ENCODE results near the gene TESPA1. TPM values are rescaled to one million over a fixed set of nuclear protein-coding genes. Genes with fewer than 3 reads are reported as not detected.
A peak's percentile ranks its signal among the peaks of the same experiment; 100 is the strongest.

Gene TESPA1
- total and polyA plus RNA-seq, 9 of the 15 experiments (the other 6 are each of a cell fraction or from before 2014, with no cell fraction given) = 0.72 to 7.1 (median 2.4) TPM

DNA sequence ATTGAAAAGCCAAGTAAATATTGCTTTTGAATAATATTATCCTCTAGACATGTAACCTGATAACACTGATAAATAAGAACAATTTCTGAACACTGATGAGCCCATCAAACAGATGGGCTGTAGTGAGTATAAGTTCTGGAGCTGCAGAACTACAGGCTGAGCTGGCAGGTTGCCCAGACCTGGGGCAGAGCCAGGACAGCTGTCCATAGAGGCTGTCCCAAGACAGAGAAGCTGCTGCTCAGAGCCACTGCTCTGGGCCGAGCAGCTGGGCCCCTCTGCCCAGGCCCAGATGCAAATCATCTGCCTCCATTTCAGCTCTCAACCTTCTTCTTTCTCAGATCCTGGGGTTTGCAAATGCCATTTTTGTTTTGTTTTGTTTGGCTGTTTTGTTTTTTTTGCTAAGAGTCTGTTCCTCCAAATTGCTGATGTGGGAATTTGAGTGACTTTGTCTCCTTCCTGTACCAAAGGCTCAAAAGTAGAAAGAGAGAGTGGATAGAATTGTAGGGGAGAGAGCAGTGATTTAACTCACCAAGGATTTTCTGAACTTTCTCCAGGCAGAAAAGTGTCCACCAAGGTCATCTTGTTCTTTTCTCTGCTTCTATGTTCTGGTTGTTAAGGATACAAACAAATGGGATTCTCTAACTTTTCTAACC, 4.0 kb upstream of the TESPA1 start (continued):
- TF ChIP-seq, protein P1, sequence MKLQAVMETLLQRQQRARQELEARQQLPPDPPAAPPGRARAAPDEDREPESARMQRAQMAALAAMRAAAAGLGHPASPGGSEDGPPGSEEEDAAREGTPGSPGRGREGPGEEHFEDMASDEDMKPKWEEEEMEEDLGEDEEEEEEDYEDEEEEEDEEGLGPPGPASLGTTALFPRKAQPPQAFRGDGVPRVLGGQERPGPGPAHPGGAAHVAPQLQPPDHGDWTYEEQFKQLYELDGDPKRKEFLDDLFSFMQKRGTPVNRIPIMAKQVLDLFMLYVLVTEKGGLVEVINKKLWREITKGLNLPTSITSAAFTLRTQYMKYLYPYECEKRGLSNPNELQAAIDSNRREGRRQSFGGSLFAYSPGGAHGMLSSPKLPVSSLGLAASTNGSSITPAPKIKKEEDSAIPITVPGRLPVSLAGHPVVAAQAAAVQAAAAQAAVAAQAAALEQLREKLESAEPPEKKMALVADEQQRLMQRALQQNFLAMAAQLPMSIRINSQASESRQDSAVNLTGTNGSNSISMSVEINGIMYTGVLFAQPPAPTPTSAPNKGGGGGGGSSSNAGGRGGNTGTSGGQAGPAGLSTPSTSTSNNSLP (IDR thresholded peaks at IDR 0.05; ENCODE audit: borderline replicate concordance, low read depth, low read length) = 0 out of 2 replicates have a peak, but pooled peaks have one; percentile 34
- TF ChIP-seq, protein P2, sequence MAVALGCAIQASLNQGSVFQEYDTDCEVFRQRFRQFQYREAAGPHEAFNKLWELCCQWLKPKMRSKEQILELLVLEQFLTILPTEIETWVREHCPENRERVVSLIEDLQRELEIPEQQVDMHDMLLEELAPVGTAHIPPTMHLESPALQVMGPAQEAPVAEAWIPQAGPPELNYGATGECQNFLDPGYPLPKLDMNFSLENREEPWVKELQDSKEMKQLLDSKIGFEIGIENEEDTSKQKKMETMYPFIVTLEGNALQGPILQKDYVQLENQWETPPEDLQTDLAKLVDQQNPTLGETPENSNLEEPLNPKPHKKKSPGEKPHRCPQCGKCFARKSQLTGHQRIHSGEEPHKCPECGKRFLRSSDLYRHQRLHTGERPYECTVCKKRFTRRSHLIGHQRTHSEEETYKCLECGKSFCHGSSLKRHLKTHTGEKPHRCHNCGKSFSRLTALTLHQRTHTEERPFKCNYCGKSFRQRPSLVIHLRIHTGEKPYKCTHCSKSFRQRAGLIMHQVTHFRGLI (CRISPR knock-in tag; IDR thresholded peaks at IDR 0.05) = no peak
- TF ChIP-seq TCFL5 (CRISPR knock-in tag; conservative IDR thresholded peaks at IDR 0.05) = no peak
- no peak for TF ChIP-seq ZBTB1 (CRISPR knock-in tag; IDR thresholded peaks at IDR 0.05; ENCODE audit: borderline replicate concordance, low read depth)
- no peak for TF ChIP-seq ZNF24 (IDR thresholded peaks at IDR 0.05)
- peak; percentile 43 for TF ChIP-seq CBFA2T3 (IDR thresholded peaks at IDR 0.05)
- peak; percentile 76 for TF ChIP-seq MAFG (tag; conservative IDR thresholded peaks at IDR 0.05)
- TF ChIP-seq ZFX (CRISPR knock-in tag; IDR thresholded peaks at IDR 0.05) = peak; percentile 31; the same call in 1 of the 2 replicates
- peak; percentile 97 for TF ChIP-seq ZNF12 (CRISPR knock-in tag; IDR thresholded peaks at IDR 0.05)
- no peak for TF ChIP-seq CREB1 (IDR thresholded peaks at IDR 0.05)
- TF ChIP-seq CREB1 (CRISPR knock-in tag; IDR thresholded peaks at IDR 0.05) = no peak
- peak; percentile 22 for TF ChIP-seq DACH1 (IDR thresholded peaks at IDR 0.05; ENCODE audit: partially characterized antibody)
- no peak for TF ChIP-seq RUNX1 (IDR thresholded peaks at IDR 0.05; ENCODE audit: low read depth)
- no peak for TF ChIP-seq KHSRP (IDR thresholded peaks at IDR 0.05)
- no peak for TF ChIP-seq JUNB (CRISPR knock-in tag; conservative IDR thresholded peaks at IDR 0.05)
- TF ChIP-seq, protein P3, sequence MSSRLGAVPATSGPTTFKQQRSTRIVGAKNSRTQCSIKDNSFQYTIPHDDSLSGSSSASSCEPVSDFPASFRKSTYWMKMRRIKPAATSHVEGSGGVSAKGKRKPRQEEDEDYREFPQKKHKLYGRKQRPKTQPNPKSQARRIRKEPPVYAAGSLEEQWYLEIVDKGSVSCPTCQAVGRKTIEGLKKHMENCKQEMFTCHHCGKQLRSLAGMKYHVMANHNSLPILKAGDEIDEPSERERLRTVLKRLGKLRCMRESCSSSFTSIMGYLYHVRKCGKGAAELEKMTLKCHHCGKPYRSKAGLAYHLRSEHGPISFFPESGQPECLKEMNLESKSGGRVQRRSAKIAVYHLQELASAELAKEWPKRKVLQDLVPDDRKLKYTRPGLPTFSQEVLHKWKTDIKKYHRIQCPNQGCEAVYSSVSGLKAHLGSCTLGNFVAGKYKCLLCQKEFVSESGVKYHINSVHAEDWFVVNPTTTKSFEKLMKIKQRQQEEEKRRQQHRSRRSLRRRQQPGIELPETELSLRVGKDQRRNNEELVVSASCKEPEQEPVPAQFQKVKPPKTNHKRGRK (tag; IDR thresholded peaks at IDR 0.05) = 0 out of 2 replicates have a peak, but pooled peaks have one; percentile 16
- peak; percentile 16; the same call in 1 of the 2 replicates for TF ChIP-seq MAFK (IDR thresholded peaks at IDR 0.05; ENCODE audit: low read length)
- no peak for TF ChIP-seq JUN (IDR thresholded peaks at IDR 0.05; ENCODE audit: borderline replicate concordance, low read depth, low read length)
- TF ChIP-seq JUN (CRISPR knock-in tag; IDR thresholded peaks at IDR 0.05; ENCODE audit: borderline replicate concordance) = no peak
- no peak for TF ChIP-seq SAP30 (IDR thresholded peaks at IDR 0.05; ENCODE audit: borderline replicate concordance, insufficient read depth, low read depth, low read length, poor library complexity, severe bottlenecking)
- TF ChIP-seq STAT5B (CRISPR knock-in tag; IDR thresholded peaks at IDR 0.05) = no peak
- TF ChIP-seq SIRT6 (IDR thresholded peaks at IDR 0.05; ENCODE audit: low read depth, low read length) = no peak
- no peak for TF ChIP-seq ZNF143 (CRISPR knock-in tag; IDR thresholded peaks at IDR 0.05)
- peak; percentile 48; the same call in 1 of the 2 replicates for TF ChIP-seq CBFA2T2 (conservative IDR thresholded peaks at IDR 0.05)
- 0 out of 2 replicates have a peak, but pooled peaks have one; percentile 14 for TF ChIP-seq TEAD4 (IDR thresholded peaks at IDR 0.05; ENCODE audit: low read length)
- no peak for TF ChIP-seq TEAD4 (CRISPR knock-in tag; IDR thresholded peaks at IDR 0.05; ENCODE audit: borderline replicate concordance)
